Fibroblast of mammary gland (primary cell): Measurements from ENCODE around the gene ADAM22.
A peak's percentile ranks its signal among the peaks of the same experiment; 100 is the strongest.
"Not testable (repeated sequence)": the region's sequence is repeated elsewhere in the genome, so short reads cannot be mapped to it uniquely, and the experiment has no call there.

Experiments
- DNase-seq: peaks from one replicate; pipeline ENCODE4 v3.0.0-alpha.2; 2010; ENCODE audit warnings: low read depth
- H3K4me3 ChIP-seq: 2 replicates; pipeline ENCODE4 v1.5.1; 2011; ENCODE audit warnings: low read depth, mild to moderate bottlenecking, low read length, moderate library complexity; ENCODE audit not compliant: control insufficient read depth
- CTCF ChIP-seq: conservative IDR thresholded peaks from 2 replicates; pipeline ENCODE4 v1.5.1; 2011; ENCODE audit warnings: low read depth, low read length, inconsistent platforms; ENCODE audit not compliant: control insufficient read depth, insufficient read depth

Gene ADAM22

GRCh38 chr7:87934699-87935383 is 790 bp downstream of the ADAM22 start:
- no peak for TF ChIP-seq CTCF
- peak; percentile 19 for DNase-seq

GRCh38 chr7:87935384-87935706 is 1.3 kb downstream of the ADAM22 start:
- no peak for TF ChIP-seq CTCF
- DNase-seq: no peak
- peak overlapping the region; percentile 61 for H3K4me3 ChIP-seq

More at GRCh38 chr7:87934699-87935383, 790 bp downstream of the ADAM22 start:
- H3K4me3 ChIP-seq: peak overlapping the region; percentile 61

GRCh38 chr7:87941138-87941537 is 7.1 kb downstream of the ADAM22 start:
- H3K4me3 ChIP-seq: no peak overlapping the region
- no peak for DNase-seq
- TF ChIP-seq CTCF: no peak

- TF ChIP-seq CTCF: no peak
- DNase-seq: no peak
- H3K4me3 ChIP-seq: no peak overlapping the region
These were observed 10.5 kb downstream of the ADAM22 start for GRCh38 chr7:87944547-87944946.

- not testable (repeated sequence) for DNase-seq, H3K4me3 ChIP-seq
These were observed 11.9 kb downstream of the ADAM22 start for GRCh38 chr7:87945926-87946325.

- no peak for DNase-seq
These were observed 14.3 kb downstream of the ADAM22 start for GRCh38 chr7:87948371-87948770.

GRCh38 chr7:87959336-87959735 is 25.3 kb downstream of the ADAM22 start:
- no peak for TF ChIP-seq CTCF
- no peak overlapping the region for H3K4me3 ChIP-seq
- no peak for DNase-seq

More at GRCh38 chr7:87948371-87948770, 14.3 kb downstream of the ADAM22 start:
- no peak for TF ChIP-seq CTCF
- no peak overlapping the region for H3K4me3 ChIP-seq
